ENCODE results near the gene HDAC4.

- TF ChIP-seq REST (tag by site-specific recombination; IDR thresholded peaks at IDR 0.05) = no peak
- no peak for TF ChIP-seq ZNF571 (tag by site-specific recombination; IDR thresholded peaks at IDR 0.05)
- no peak for TF ChIP-seq ZNF777 (tag by site-specific recombination; IDR thresholded peaks at IDR 0.05; ENCODE audit: borderline replicate concordance)
- TF ChIP-seq, protein P1, sequence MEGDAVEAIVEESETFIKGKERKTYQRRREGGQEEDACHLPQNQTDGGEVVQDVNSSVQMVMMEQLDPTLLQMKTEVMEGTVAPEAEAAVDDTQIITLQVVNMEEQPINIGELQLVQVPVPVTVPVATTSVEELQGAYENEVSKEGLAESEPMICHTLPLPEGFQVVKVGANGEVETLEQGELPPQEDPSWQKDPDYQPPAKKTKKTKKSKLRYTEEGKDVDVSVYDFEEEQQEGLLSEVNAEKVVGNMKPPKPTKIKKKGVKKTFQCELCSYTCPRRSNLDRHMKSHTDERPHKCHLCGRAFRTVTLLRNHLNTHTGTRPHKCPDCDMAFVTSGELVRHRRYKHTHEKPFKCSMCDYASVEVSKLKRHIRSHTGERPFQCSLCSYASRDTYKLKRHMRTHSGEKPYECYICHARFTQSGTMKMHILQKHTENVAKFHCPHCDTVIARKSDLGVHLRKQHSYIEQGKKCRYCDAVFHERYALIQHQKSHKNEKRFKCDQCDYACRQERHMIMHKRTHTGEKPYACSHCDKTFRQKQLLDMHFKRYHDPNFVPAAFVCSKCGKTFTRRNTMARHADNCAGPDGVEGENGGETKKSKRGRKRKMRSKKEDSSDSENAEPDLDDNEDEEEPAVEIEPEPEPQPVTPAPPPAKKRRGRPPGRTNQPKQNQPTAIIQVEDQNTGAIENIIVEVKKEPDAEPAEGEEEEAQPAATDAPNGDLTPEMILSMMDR (tag by site-specific recombination; IDR thresholded peaks at IDR 0.05) = no peak
- no peak for TF ChIP-seq SCRT1 (tag by site-specific recombination; IDR thresholded peaks at IDR 0.05; ENCODE audit: borderline replicate concordance)
- TF ChIP-seq ZNF133 (tag by site-specific recombination; IDR thresholded peaks at IDR 0.05) = no peak
- no peak for TF ChIP-seq ZNF138 (tag by site-specific recombination; IDR thresholded peaks at IDR 0.05; ENCODE audit: borderline replicate concordance)
Observed at GRCh38 chr2:239145601-239146000, 255.2 kb downstream of the HDAC4 start.
